K562 (cell line): ENCODE results near the gene COL1A1. TPM values are rescaled to one million over a fixed set of nuclear protein-coding genes. Genes with fewer than 3 reads are reported as not detected.

Experiments
- ADNP ChIP-seq: fragments of 200-800 bp; sonication (Bioruptor generic); IDR thresholded peaks from 2 replicates; pipeline ENCODE4 v1.6.1; 2016; ENCODE audit warnings: missing genetic modification characterization, missing compliant biosample characterization
- BRD4 ChIP-seq: fragments of 200-600 bp; sonication (generic); IDR thresholded peaks from 2 replicates; pipeline ENCODE4 v1.6.1; 2017; ENCODE audit warnings: inconsistent platforms
- E2F3 ChIP-seq: fragments of 250-450 bp; sonication (Bioruptor Pico); IDR thresholded peaks from 2 replicates; pipeline ENCODE4 v1.4.0; 2020; ENCODE audit warnings: mild to moderate bottlenecking
- FOXA1 ChIP-seq: fragments of 450-650 bp; IDR thresholded peaks from 2 replicates; pipeline ENCODE4 v1.6.1; 2016; ENCODE audit warnings: mild to moderate bottlenecking, borderline replicate concordance
- FOXK2 ChIP-seq, 2 experiments: fragments of 450-650 bp; IDR thresholded peaks in 1 of 2; conservative IDR thresholded peaks in 1 of 2; 2 replicates each; pipeline ENCODE4 v1.6.1; 2016; ENCODE audit warnings: low read depth in 2 of 2, mild to moderate bottlenecking in 1 of 2
- HDAC1 ChIP-seq, 2 experiments: fragments of 450-650 bp; IDR thresholded peaks; 2 replicates each; pipeline ENCODE4 v1.6.1; 2016 to 2017; ENCODE audit warnings: inconsistent platforms in 1 of 2, mild to moderate bottlenecking in 1 of 2, moderate library complexity in 1 of 2
- KHSRP ChIP-seq: fragments of 450-650 bp; IDR thresholded peaks from 2 replicates; pipeline ENCODE4 v1.6.1; 2017
- L3MBTL2 ChIP-seq: fragments of 450-650 bp; IDR thresholded peaks from 2 replicates; pipeline ENCODE4 v1.6.1; 2016; ENCODE audit warnings: mild to moderate bottlenecking, moderate library complexity
- MBD2 ChIP-seq: sonication (generic); IDR thresholded peaks from 2 replicates; pipeline ENCODE4 v1.6.1; 2016; ENCODE audit warnings: low read depth, borderline replicate concordance
- MIER1 ChIP-seq: fragments of 450-650 bp; IDR thresholded peaks from 2 replicates; pipeline ENCODE4 v1.6.1; 2016; ENCODE audit warnings: antibody characterized with exemption, mild to moderate bottlenecking, low read depth
- NCOA4 ChIP-seq: fragments of 450-650 bp; IDR thresholded peaks from 2 replicates; pipeline ENCODE4 v1.6.1; 2018; ENCODE audit warnings: mild to moderate bottlenecking; ENCODE audit not compliant: partially characterized antibody
- NONO ChIP-seq, 2 experiments: fragments of 200-400 bp in 1 of 2; fragments of 450-650 bp in 1 of 2; formaldehyde crosslinking in 1 of 2; IDR thresholded peaks; 2 replicates each; pipeline ENCODE4 v1.6.1; 2017; ENCODE audit warnings: low read depth in 2 of 2, mild to moderate bottlenecking in 2 of 2, moderate library complexity in 2 of 2, low read length in 1 of 2
- NR2C2 ChIP-seq, 2 experiments: fragments of 200-800 bp in 1 of 2; sonication (Bioruptor generic) in 1 of 2; sonication (generic) in 1 of 2; formaldehyde crosslinking in 1 of 2; IDR thresholded peaks; 2 replicates each; pipeline versions ENCODE4 v1.6.1 to v1.8.0; 2016 to 2022; ENCODE audit warnings: mild to moderate bottlenecking in 1 of 2, missing compliant biosample characterization in 1 of 2, missing genetic modification characterization in 1 of 2, missing genetic modification reagents in 1 of 2
- POLR2AphosphoS5 ChIP-seq: IDR thresholded peaks from 2 replicates; pipeline ENCODE4 v1.6.1; 2011; ENCODE audit warnings: mild to moderate bottlenecking, low read depth, low read length, moderate library complexity; ENCODE audit not compliant: control insufficient read depth, insufficient read depth
- RAD51 ChIP-seq: fragments of 450-650 bp; IDR thresholded peaks from 2 replicates; pipeline ENCODE4 v1.7.1; 2016; ENCODE audit warnings: low read depth, mild to moderate bottlenecking, borderline replicate concordance
- RBM25 ChIP-seq: fragments of 200-400 bp; formaldehyde crosslinking; IDR thresholded peaks from 2 replicates; pipeline ENCODE4 v1.6.1; 2018; ENCODE audit warnings: low read length, low read depth, moderate library complexity; ENCODE audit not compliant: severe bottlenecking
- SMARCC2 ChIP-seq: fragments of 450-650 bp; IDR thresholded peaks from 2 replicates; pipeline ENCODE4 v1.6.1; 2017; ENCODE audit warnings: antibody characterized with exemption, moderate library complexity, mild to moderate bottlenecking, low read depth
- TCF3 ChIP-seq: sonication (generic); formaldehyde crosslinking; IDR thresholded peaks from 2 replicates; pipeline ENCODE4 v1.4.0; 2020; ENCODE audit warnings: mild to moderate bottlenecking, missing genetic modification reagents
- TRIM24 ChIP-seq, 2 experiments: fragments of 450-650 bp; IDR thresholded peaks; 2 replicates each; pipeline ENCODE4 v1.6.1; 2016
- ZNF197 ChIP-seq: fragments of 200-800 bp; sonication (Bioruptor generic); IDR thresholded peaks from 2 replicates; pipeline ENCODE4 v1.6.1; 2016; ENCODE audit warnings: low read depth, missing genetic modification characterization, missing compliant biosample characterization
- ZNF239 ChIP-seq: fragments of 250-450 bp; sonication (Bioruptor Pico); IDR thresholded peaks from 2 replicates; pipeline ENCODE4 v1.4.0; 2020; ENCODE audit warnings: mild to moderate bottlenecking
- ZNF583 ChIP-seq: fragments of 250-450 bp; sonication (Bioruptor Pico); IDR thresholded peaks from 2 replicates; pipeline ENCODE4 v1.4.0; 2020
- ZNF778 ChIP-seq: fragments of 450-650 bp; formaldehyde crosslinking; IDR thresholded peaks from 2 replicates; pipeline ENCODE4 v1.4.0; 2020; ENCODE audit warnings: mild to moderate bottlenecking, moderate library complexity
- polyA plus RNA-seq, 8 experiments: library from polyadenylated mRNA; depleted of rRNA in 4 of 8; stranded (reverse) in 5 of 8; unstranded in 3 of 8; fragments of >200 nt; fragmentation: Nextera tagmentation in 2 of 8; fragmentation: Illumina TruSeq in 1 of 8; extraction: Ambion mirVana in 2 of 8; extraction: Trizol in 1 of 8; gene quantifications; 2 replicates each; pipeline versions ENCODE4 v1.2.1 to v1.2.3, GENCODE V29; 2011 to 2014; ENCODE audit warnings: inconsistent platforms in 1 of 8, missing spikeins in 1 of 8
- total RNA-seq, 7 experiments: library from RNA; depleted of rRNA in 6 of 7; stranded (reverse); fragments of >200 nt in 6 of 7; fragmentation: Illumina TruSeq in 2 of 7; extraction: Trizol in 2 of 7; gene quantifications; 2 replicates each; pipeline versions ENCODE4 v1.2.1 to v1.2.3, GENCODE V29; 2011 to 2021; ENCODE audit warnings: low replicate concordance in 1 of 7
- TF ChIP-seq, protein P1 (sequence below), 2 experiments: fragments of 200-800 bp in 1 of 2; sonication (Bioruptor generic) in 1 of 2; sonication (generic) in 1 of 2; formaldehyde crosslinking in 1 of 2; IDR thresholded peaks in 1 of 2; conservative IDR thresholded peaks in 1 of 2; 2 replicates each; pipeline versions ENCODE4 v1.5.0 to v1.6.1; 2016 to 2020; ENCODE audit warnings: missing compliant biosample characterization in 1 of 2, missing genetic modification characterization in 1 of 2, missing genetic modification reagents in 1 of 2
- TF ChIP-seq, protein P2 (sequence below): fragments of 450-650 bp; IDR thresholded peaks from 2 replicates; pipeline ENCODE4 v1.7.1; 2018; ENCODE audit warnings: mild to moderate bottlenecking, low read depth; ENCODE audit not compliant: partially characterized antibody

COL1A1 gene
- total and polyA plus RNA-seq, 9 of the 15 experiments (the other 6 are each of a cell fraction or from before 2014, with no cell fraction given), result 0.04 to 3.4 (median 0.18) TPM

DNA sequence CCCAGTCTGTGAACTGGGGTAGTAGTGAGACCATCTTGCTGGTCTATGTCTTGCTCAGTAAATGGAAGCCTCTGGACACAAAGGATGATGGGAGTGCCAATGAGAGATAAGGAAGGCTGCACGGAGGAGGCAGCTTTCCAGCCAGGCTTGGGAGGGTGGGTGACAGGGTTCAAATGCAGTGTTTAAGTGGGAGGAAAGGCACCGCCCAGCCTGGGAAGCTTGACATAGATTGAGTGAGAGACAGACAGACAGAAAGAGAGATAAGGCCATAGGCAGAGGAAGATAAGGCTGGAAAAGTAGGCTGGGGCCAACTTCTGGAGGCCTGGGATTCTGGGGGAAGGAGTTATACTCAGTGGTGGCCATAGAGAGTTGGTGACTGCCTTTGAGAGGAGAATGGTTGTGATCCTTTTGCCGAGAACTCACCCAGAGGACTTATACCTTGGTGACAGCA is 7.2 kb upstream of the COL1A1 start (continued):
- TF ChIP-seq NR2C2 (CRISPR knock-in tag; IDR thresholded peaks at IDR 0.05) (0 out of 2 replicates have a peak, but pooled peaks have one; percentile 15), NR2C2 (tag; IDR thresholded peaks at IDR 0.05) (peak; percentile 65; the same call in 1 of the 2 replicates), RBM25 (peak; percentile 65), FOXK2 (conservative IDR thresholded peaks at IDR 0.05 in 1 of 2, IDR thresholded peaks at IDR 0.05 in 1 of 2; ENCODE audit: low read depth in 2 of 2) (peak in 1 of 2 experiments; percentile 24; a peak in 1 of 4 replicates), NCOA4 (no peak), KHSRP (peak; percentile 49; the same call in 1 of the 2 replicates), MBD2 (peak; percentile 58), ZNF197 (CRISPR knock-in tag) (peak; percentile 48; the same call in 1 of the 2 replicates), POLR2AphosphoS5 (peak; percentile 89), MIER1 (peak; percentile 49; the same call in 1 of the 2 replicates), E2F3 (CRISPR knock-in tag) (no peak), RAD51 (peak; percentile 37; the same call in 1 of the 2 replicates), FOXA1 (no peak), TRIM24 (IDR thresholded peaks at IDR 0.05) (peak; percentile 87 to 94), HDAC1 (IDR thresholded peaks at IDR 0.05) (peak; percentile 85 to 97), ADNP (tag) (peak; percentile 90), NONO (IDR thresholded peaks at IDR 0.05; ENCODE audit: low read depth in 2 of 2, low read length in 1 of 2) (no peak), BRD4 (no peak), ZNF778 (no peak), ZNF239 (peak; percentile 38; the same call in 1 of the 2 replicates), ZNF583 (peak; percentile 87), SMARCC2 (peak; percentile 92), L3MBTL2 (peak; percentile 28; the same call in 1 of the 2 replicates), TCF3 (peak; percentile 91)
- TF ChIP-seq, protein P1, sequence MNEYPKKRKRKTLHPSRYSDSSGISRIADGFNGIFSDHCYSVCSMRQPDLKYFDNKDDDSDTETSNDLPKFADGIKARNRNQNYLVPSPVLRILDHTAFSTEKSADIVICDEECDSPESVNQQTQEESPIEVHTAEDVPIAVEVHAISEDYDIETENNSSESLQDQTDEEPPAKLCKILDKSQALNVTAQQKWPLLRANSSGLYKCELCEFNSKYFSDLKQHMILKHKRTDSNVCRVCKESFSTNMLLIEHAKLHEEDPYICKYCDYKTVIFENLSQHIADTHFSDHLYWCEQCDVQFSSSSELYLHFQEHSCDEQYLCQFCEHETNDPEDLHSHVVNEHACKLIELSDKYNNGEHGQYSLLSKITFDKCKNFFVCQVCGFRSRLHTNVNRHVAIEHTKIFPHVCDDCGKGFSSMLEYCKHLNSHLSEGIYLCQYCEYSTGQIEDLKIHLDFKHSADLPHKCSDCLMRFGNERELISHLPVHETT (CRISPR knock-in tag; conservative IDR thresholded peaks at IDR 0.05 in 1 of 2, IDR thresholded peaks at IDR 0.05 in 1 of 2), result peak in 1 of 2 experiments; percentile 70; a peak in 1 of 4 replicates
- TF ChIP-seq, protein P2, sequence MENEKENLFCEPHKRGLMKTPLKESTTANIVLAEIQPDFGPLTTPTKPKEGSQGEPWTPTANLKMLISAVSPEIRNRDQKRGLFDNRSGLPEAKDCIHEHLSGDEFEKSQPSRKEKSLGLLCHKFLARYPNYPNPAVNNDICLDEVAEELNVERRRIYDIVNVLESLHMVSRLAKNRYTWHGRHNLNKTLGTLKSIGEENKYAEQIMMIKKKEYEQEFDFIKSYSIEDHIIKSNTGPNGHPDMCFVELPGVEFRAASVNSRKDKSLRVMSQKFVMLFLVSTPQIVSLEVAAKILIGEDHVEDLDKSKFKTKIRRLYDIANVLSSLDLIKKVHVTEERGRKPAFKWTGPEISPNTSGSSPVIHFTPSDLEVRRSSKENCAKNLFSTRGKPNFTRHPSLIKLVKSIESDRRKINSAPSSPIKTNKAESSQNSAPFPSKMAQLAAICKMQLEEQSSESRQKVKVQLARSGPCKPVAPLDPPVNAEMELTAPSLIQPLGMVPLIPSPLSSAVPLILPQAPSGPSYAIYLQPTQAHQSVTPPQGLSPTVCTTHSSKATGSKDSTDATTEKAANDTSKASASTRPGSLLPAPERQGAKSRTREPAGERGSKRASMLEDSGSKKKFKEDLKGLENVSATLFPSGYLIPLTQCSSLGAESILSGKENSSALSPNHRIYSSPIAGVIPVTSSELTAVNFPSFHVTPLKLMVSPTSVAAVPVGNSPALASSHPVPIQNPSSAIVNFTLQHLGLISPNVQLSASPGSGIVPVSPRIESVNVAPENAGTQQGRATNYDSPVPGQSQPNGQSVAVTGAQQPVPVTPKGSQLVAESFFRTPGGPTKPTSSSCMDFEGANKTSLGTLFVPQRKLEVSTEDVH, result peak; percentile 67
